Stimulated activated naive B cell treated with anti-CD40 and anti-IgM and Interleukin-4, amounts not matched to agents 10 μg/mL and 1 μg/mL and 100 μg/mL, for 72 hours (primary cell): ENCODE results near the gene SNX9.
"Not testable (repeated sequence)": the region's sequence is repeated elsewhere in the genome, so short reads cannot be mapped to it uniquely, and the experiment has no call there.

Source experiments
- ATAC-seq, 2 donors: fragments of 150-1000 bp; cut with Tn5 transposase; replicated peaks; 2 replicates each; pipeline ENCODE4 v1.10.0; 2021; ENCODE audit warnings: moderate library complexity in 1 of 2
- DNase-seq: peaks from one replicate; pipeline ENCODE4 v3.0.0; 2021
- H3K27ac Mint-ChIP-seq: one replicate; pipeline ENCODE4 v1.8.0; 2022; ENCODE audit warnings: mild to moderate bottlenecking, mixed read lengths
- H3K27me3 Mint-ChIP-seq, 2 donors: one replicate each; pipeline ENCODE4 v1.8.0; 2022; ENCODE audit warnings: mixed read lengths in 2 of 2
- H3K36me3 Mint-ChIP-seq, 2 donors: one replicate each; pipeline ENCODE4 v1.8.0; 2022; ENCODE audit warnings: mixed read lengths in 2 of 2, mild to moderate bottlenecking in 1 of 2
- H3K4me1 Mint-ChIP-seq, 2 donors: one replicate each; pipeline ENCODE4 v1.8.0; 2022; ENCODE audit warnings: mixed read lengths in 2 of 2, mild to moderate bottlenecking in 1 of 2
- H3K4me3 Mint-ChIP-seq, 2 donors: one replicate each; pipeline ENCODE4 v1.8.0; 2022; ENCODE audit warnings: mild to moderate bottlenecking in 2 of 2, mixed read lengths in 2 of 2, moderate library complexity in 1 of 2
- H3K9me3 Mint-ChIP-seq, 2 donors: one replicate each; pipeline ENCODE4 v1.8.0; 2022; ENCODE audit warnings: mixed read lengths in 2 of 2, mild to moderate bottlenecking in 1 of 2

The SNX9 gene

GRCh38 chr6:157831424-157832249 lies 8.6 kb downstream of the SNX9 start:
- Mint-ChIP-seq H3K4me3 (peak overlapping the region; percentile 19 to 65), H3K27ac (peak overlapping the region; percentile 91), H3K27me3 (no peaks in the 10 kb centered on the region), H3K36me3 (peaks cover 48 to 65% of the 10 kb centered on the region in 2 donors), H3K9me3 (peaks cover 9 to 13% of the 10 kb centered on the region in 2 donors), H3K4me1 (peaks cover 45 to 67% of the 10 kb centered on the region in 2 donors)
- no peak for DNase-seq
- peak; percentile 29 to 46 for ATAC-seq

- ATAC-seq = peak; percentile 22 to 30
- peaks cover 45 to 68% of the 10 kb centered on the region in 2 donors for H3K4me1 Mint-ChIP-seq
- no peak for DNase-seq
- peak overlapping the region; percentile 91 for H3K27ac Mint-ChIP-seq
- peaks cover 9 to 13% of the 10 kb centered on the region in 2 donors for H3K9me3 Mint-ChIP-seq
- H3K27me3 Mint-ChIP-seq = no peaks in the 10 kb centered on the region
- H3K36me3 Mint-ChIP-seq = peaks cover 53 to 73% of the 10 kb centered on the region in 2 donors
- H3K4me3 Mint-ChIP-seq = peak overlapping the region in 1 of 2 donors; percentile 29
These were observed 9.4 kb downstream of the SNX9 start for GRCh38 chr6:157832250-157832967.

DNA sequence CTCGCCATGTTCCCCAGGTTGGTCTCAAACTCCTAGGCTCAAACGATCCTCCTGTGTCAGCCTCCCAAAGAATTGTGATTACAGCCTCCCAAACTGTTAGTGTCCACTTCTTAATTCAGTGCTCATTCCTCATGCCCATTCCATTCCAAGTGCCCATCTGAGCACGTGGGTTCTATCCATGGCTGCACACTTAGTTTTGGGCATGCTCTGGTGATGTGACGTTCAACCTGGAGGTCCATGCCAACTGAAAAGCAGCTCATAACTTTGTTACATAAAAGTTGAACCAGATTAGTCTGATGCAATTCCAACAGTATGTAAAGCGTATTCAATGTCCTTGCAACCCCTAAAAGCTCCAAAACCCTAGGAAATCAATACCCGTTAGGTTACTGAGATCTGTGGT lies 11.5 kb downstream of the SNX9 start:
- Mint-ChIP-seq H3K4me3 (peak overlapping the region in 1 of 2 donors; percentile 36), H3K9me3 (peaks cover 9 to 13% of the 10 kb centered on the region in 2 donors), H3K36me3 (peaks cover 48 to 67% of the 10 kb centered on the region in 2 donors), H3K27ac (no peak overlapping the region), H3K4me1 (peaks cover 47 to 80% of the 10 kb centered on the region in 2 donors), H3K27me3 (no peaks in the 10 kb centered on the region)
- ATAC-seq (no peak), DNase-seq (no peak)

GRCh38 chr6:157838718-157839430 lies 15.8 kb downstream of the SNX9 start:
- H3K27me3 Mint-ChIP-seq = no peaks in the 10 kb centered on the region
- H3K4me3 Mint-ChIP-seq = peak overlapping the region in 1 of 2 donors; percentile 8
- peaks cover 4% of the 10 kb centered on the region in 2 donors for H3K9me3 Mint-ChIP-seq
- no peak for DNase-seq
- ATAC-seq = no peak
- peaks cover 38 to 82% of the 10 kb centered on the region in 2 donors for H3K4me1 Mint-ChIP-seq
- H3K36me3 Mint-ChIP-seq = peaks cover 26 to 43% of the 10 kb centered on the region in 2 donors
- peak overlapping the region; percentile 31 for H3K27ac Mint-ChIP-seq

DNA sequence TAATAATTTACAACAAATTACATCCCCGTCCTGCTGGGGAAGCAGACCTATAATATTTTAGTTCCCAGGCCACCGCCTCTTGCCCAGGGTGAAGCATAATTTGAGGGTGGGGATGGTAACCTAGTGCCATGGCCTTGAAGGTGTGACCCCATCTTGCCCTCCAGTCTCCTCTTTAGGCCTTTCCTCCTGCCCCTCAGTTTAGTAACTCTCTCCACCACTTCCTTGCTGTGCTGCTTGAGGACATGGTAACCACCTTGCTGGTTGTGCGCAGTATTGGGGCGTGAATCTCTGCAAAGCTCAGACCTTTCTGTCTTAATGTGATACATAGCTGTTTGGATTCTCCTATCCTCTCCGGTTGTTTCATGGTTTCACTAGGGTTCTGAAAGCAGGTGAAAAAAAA lies 16.6 kb downstream of the SNX9 start:
- Mint-ChIP-seq H3K4me3 (no peak overlapping the region), H3K36me3 (peaks cover 23 to 43% of the 10 kb centered on the region in 2 donors)

DNA sequence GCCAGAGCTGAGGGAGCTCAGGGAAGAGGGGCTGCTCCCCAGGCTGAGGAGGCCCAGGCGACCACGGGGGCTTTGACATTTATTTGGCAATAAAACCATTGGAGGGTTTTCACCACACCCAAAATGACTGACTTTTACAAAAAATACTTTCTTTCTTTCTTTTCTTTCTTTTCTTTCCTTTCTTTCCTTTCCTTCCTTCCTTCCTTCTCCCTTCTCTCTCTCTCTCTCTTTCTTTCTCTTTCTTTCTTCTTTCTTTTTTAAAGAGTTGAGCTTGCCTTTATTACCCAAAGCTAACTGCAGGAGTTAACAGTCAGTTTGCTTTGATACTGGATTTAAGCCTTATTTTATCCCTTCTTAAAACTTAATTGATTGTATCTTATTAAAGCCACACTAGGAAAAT lies 17.2 kb downstream of the SNX9 start:
- Mint-ChIP-seq H3K36me3 (peaks cover 23 to 42% of the 10 kb centered on the region in 2 donors), H3K9me3 (peaks cover 4% of the 10 kb centered on the region in 2 donors), H3K27ac (peak overlapping the region; percentile 65), H3K4me1 (peaks cover 39 to 90% of the 10 kb centered on the region in 2 donors), H3K4me3 (peak overlapping the region in 1 of 2 donors; percentile 17), H3K27me3 (no peaks in the 10 kb centered on the region)
- DNase-seq (no peak), ATAC-seq (no peak)

More for the DNA sequence above, 16.6 kb downstream of the SNX9 start:
- Mint-ChIP-seq H3K4me1 (peaks cover 39 to 86% of the 10 kb centered on the region in 2 donors), H3K27me3 (no peaks in the 10 kb centered on the region), H3K27ac (no peak overlapping the region), H3K9me3 (peaks cover 4% of the 10 kb centered on the region in 2 donors)
- ATAC-seq (no peak), DNase-seq (no peak)

GRCh38 chr6:157840776-157841175 lies 17.7 kb downstream of the SNX9 start:
- H3K36me3 Mint-ChIP-seq = peaks cover 24 to 41% of the 10 kb centered on the region in 2 donors
- H3K4me1 Mint-ChIP-seq = peaks cover 41 to 90% of the 10 kb centered on the region in 2 donors
- H3K9me3 Mint-ChIP-seq = no peaks in the 10 kb centered on the region
- ATAC-seq (no peak), DNase-seq (no peak)
- H3K27ac Mint-ChIP-seq = peak overlapping the region; percentile 78
- H3K4me3 Mint-ChIP-seq = peak overlapping the region in 1 of 2 donors; percentile 74
- H3K27me3 Mint-ChIP-seq = no peaks in the 10 kb centered on the region

GRCh38 chr6:157841211-157841840 lies 18.3 kb downstream of the SNX9 start:
- Mint-ChIP-seq H3K27ac (peak overlapping the region; percentile 78), H3K36me3 (peaks cover 18 to 40% of the 10 kb centered on the region in 2 donors), H3K27me3 (no peaks in the 10 kb centered on the region), H3K4me1 (peaks cover 42 to 90% of the 10 kb centered on the region in 2 donors), H3K4me3 (peak overlapping the region; percentile 0 to 74), H3K9me3 (no peaks in the 10 kb centered on the region)
- ATAC-seq = peak; percentile 93 to 94
- peak; percentile 75 for DNase-seq

DNA sequence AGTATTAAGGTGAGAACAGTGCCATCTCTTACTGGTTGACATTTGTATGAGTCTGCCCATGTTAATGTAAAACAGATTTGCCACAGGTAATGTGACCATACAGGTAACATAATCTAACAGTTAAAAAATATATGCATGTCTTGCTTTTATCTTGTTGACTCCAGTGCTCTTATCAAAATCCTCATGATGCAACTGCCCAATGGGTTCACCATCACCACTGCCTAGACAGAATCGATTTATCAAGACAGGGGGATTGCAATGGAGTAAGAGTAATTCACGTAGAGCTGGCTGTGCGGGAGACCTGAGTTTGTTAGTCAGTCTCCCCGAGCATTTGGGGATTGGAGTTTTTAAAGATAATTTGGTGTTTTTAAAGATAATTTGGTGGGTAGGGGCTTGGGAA lies 19.2 kb downstream of the SNX9 start:
- ATAC-seq (no peak), DNase-seq (no peak)
- Mint-ChIP-seq H3K27me3 (no peaks in the 10 kb centered on the region), H3K27ac (peak overlapping the region; percentile 42), H3K36me3 (peaks cover 13 to 32% of the 10 kb centered on the region in 2 donors), H3K9me3 (no peaks in the 10 kb centered on the region), H3K4me3 (no peak overlapping the region), H3K4me1 (peaks cover 45 to 97% of the 10 kb centered on the region in 2 donors)

- H3K9me3 Mint-ChIP-seq, DNase-seq, ATAC-seq, H3K27me3 Mint-ChIP-seq: not testable (repeated sequence)
- Mint-ChIP-seq H3K4me1 (peaks cover 51 to 97% of the 10 kb centered on the region in 2 donors), H3K27ac (peak overlapping the region; percentile 31), H3K36me3 (peaks cover 14 to 35% of the 10 kb centered on the region in 2 donors), H3K4me3 (peak overlapping the region; percentile 28 to 50)
These were observed 21.1 kb downstream of the SNX9 start for GRCh38 chr6:157844196-157844595.

DNA sequence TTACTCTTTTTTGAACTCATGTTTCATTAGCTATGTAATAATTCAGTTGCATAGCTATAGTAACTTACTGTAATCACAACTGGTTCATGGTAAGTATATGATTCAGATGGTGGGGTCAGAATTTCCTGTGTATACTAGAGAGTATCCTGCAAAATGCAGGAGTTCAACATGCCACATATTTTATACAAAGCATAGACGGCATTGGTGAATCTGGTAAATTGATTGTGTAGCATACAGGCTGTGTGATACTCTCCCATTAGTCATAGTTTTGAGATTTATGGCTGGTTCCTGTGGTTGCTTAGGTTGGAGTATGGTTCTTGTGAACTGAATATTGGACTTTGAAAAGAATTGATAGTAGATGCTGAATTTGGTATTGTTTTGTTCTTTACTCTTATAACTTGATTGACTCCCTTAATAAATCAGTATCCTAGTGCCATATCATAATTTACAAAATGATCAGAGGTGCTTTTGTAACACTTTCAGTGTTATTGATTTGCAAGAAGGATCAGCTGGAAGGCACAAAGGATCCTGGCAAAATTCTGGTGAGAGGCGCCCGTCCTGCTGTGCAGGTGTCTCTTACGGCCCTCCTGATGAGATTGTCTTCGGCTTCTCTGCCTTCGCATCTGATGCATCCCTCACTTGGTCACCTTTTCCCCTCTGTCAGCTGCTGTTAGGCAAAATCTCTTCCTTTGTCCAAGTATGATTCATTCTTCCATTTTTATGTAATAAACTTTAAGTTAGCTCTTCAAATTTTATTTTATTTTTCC lies 22.6 kb downstream of the SNX9 start:
- H3K4me3 Mint-ChIP-seq = peak overlapping the region; percentile 42 to 72
- H3K27ac Mint-ChIP-seq = peak overlapping the region; percentile 91
- H3K27me3 Mint-ChIP-seq = no peaks in the 10 kb centered on the region
- H3K9me3 Mint-ChIP-seq = peaks cover 0 to 3% of the 10 kb centered on the region in 2 donors
- no peak for DNase-seq
- ATAC-seq = peak; percentile 9 to 15
- H3K36me3 Mint-ChIP-seq = peaks cover 22 to 40% of the 10 kb centered on the region in 2 donors
- peaks cover 55 to 98% of the 10 kb centered on the region in 2 donors for H3K4me1 Mint-ChIP-seq

DNA sequence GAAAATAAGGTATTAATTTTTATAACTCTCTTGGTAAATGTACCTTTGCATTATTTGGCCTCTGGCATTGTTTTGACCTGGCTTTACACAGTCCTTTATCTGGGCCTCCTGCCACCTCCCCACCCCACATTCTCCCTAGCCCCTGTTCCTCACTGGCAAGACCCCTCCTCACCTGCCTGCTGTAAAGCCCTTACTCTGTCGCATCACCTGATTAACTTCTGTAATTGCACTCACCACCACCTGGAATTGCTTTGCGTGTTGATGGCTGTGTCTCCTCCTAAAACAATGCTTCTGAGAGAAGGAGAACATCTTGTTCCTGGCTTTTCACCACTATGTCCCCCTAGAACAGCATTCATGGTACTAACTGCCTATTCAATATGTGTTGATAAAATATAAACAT lies 24.8 kb downstream of the SNX9 start:
- no peak for ATAC-seq
- Mint-ChIP-seq H3K4me1 (peaks cover 42 to 83% of the 10 kb centered on the region in 2 donors), H3K27me3 (no peaks in the 10 kb centered on the region), H3K36me3 (peaks cover 31 to 50% of the 10 kb centered on the region in 2 donors), H3K9me3 (peaks cover 1 to 6% of the 10 kb centered on the region in 2 donors), H3K27ac (peak overlapping the region; percentile 62), H3K4me3 (peak overlapping the region in 1 of 2 donors; percentile 43)
- no peak for DNase-seq

GRCh38 chr6:157848693-157849092 lies 25.6 kb downstream of the SNX9 start:
- Mint-ChIP-seq H3K9me3 (peaks cover 7 to 11% of the 10 kb centered on the region in 2 donors), H3K36me3 (peaks cover 38 to 57% of the 10 kb centered on the region in 2 donors), H3K27me3 (no peaks in the 10 kb centered on the region), H3K4me3 (no peak overlapping the region), H3K27ac (peak overlapping the region; percentile 83), H3K4me1 (peaks cover 47 to 85% of the 10 kb centered on the region in 2 donors)
- ATAC-seq (no peak), DNase-seq (no peak)
